Keratinocyte (primary cell): ENCODE results near the gene MYL7. TPM values are rescaled to one million over a fixed set of nuclear protein-coding genes. Genes with fewer than 3 reads are reported as not detected.

Experiments used
- DNase-seq: peaks from one replicate; pipeline ENCODE4 v3.0.0-alpha.2; 2011; ENCODE audit warnings: low read depth, missing footprints, low spot score
- FAIRE-seq: peaks from 2 replicates; lab custom pipeline; 2011; peaks lifted over from hg19 to GRCh38; lab: Jason Lieb, UNC
- H2AFZ ChIP-seq: 2 replicates; pipeline ENCODE4 v1.6.0; 2012; ENCODE audit warnings: low read length, control low read depth, inconsistent platforms; ENCODE audit not compliant: control insufficient read depth
- H3K27ac ChIP-seq: 2 replicates; pipeline ENCODE4 v1.5.1; 2011; ENCODE audit warnings: low read length; ENCODE audit not compliant: control insufficient read depth, insufficient read depth
- H3K27me3 ChIP-seq: 3 replicates; pipeline ENCODE4 v1.6.0; 2011; ENCODE audit warnings: low read length; ENCODE audit not compliant: control insufficient read depth, insufficient read depth; ENCODE audit errors: extremely low read depth
- H3K36me3 ChIP-seq, 2 experiments: 2 replicates in 1 of 2; 3 replicates in 1 of 2; pipeline ENCODE4 v1.5.1; 2011; ENCODE audit warnings: low read length in 2 of 2, mild to moderate bottlenecking in 1 of 2; ENCODE audit not compliant: control insufficient read depth in 2 of 2, insufficient read depth in 2 of 2; ENCODE audit errors: extremely low read depth in 1 of 2
- H3K4me1 ChIP-seq: 3 replicates; pipeline ENCODE4 v1.5.1; 2011; ENCODE audit warnings: low read length; ENCODE audit not compliant: control insufficient read depth, insufficient read depth; ENCODE audit errors: extremely low read depth
- H3K4me2 ChIP-seq: 3 replicates; pipeline ENCODE4 v1.6.0; 2011; ENCODE audit warnings: low read depth, low read length; ENCODE audit not compliant: control insufficient read depth, insufficient read depth; ENCODE audit errors: extremely low read depth
- H3K4me3 ChIP-seq, 3 experiments: fragments of 200-600 bp in 1 of 3; sonication (generic) in 1 of 3; 2 replicates in 2 of 3; 3 replicates in 1 of 3; pipeline ENCODE4 v1.5.1; 2011 to 2016; ENCODE audit warnings: low read length in 3 of 3, mild to moderate bottlenecking in 3 of 3, control low read depth in 2 of 3, inconsistent platforms in 1 of 3, low read depth in 1 of 3, mixed read lengths in 1 of 3, mixed run types in 1 of 3, moderate library complexity in 1 of 3; ENCODE audit not compliant: control insufficient read depth in 2 of 3, insufficient read depth in 2 of 3; ENCODE audit errors: extremely low read depth in 1 of 3
- H3K79me2 ChIP-seq: 2 replicates; pipeline ENCODE4 v1.6.0; 2012; ENCODE audit warnings: low read length; ENCODE audit not compliant: control insufficient read depth, insufficient read depth
- H3K9ac ChIP-seq: 3 replicates; pipeline ENCODE4 v1.6.0; 2011; ENCODE audit warnings: low read length; ENCODE audit not compliant: control insufficient read depth, insufficient read depth; ENCODE audit errors: extremely low read depth
- H3K9me1 ChIP-seq: 3 replicates; pipeline ENCODE4 v1.6.0; 2011; ENCODE audit warnings: low read length; ENCODE audit not compliant: control insufficient read depth, insufficient read depth; ENCODE audit errors: extremely low read depth
- H3K9me3 ChIP-seq: 2 replicates; pipeline ENCODE4 v1.5.1; 2012; ENCODE audit warnings: low read depth, low read length; ENCODE audit not compliant: control insufficient read depth
- H4K20me1 ChIP-seq: 3 replicates; pipeline ENCODE4 v1.6.0; 2011; ENCODE audit warnings: low read length; ENCODE audit not compliant: control insufficient read depth, insufficient read depth; ENCODE audit errors: extremely low read depth
- EZH2 ChIP-seq: IDR thresholded peaks from one replicate; pipeline ENCODE4 v1.6.1; 2012; ENCODE audit warnings: inconsistent platforms, mild to moderate bottlenecking, low read length, moderate library complexity
- dilution Hi-C: fragments of 300-500 bp; cut with MboI; formaldehyde crosslinking; loops from one replicate; pipeline ENCODE4 v1.7.0; 2020; ENCODE audit warnings: low sequenced_read_pairs; ENCODE audit not compliant: extremely low pct_ligation_motif_present
- polyA plus RNA-seq, 5 experiments: library from polyadenylated mRNA; depleted of rRNA in 3 of 5; stranded (reverse) in 3 of 5; stranded (forward) in 1 of 5; unstranded in 1 of 5; fragments of >200 nt; gene quantifications; 1 replicate in 1 of 5; 2 replicates in 3 of 5; 3 replicates in 1 of 5; pipeline versions ENCODE4 v1.2.1 to v1.2.3, GENCODE V29; 2011 to 2012; ENCODE audit warnings: missing spikeins in 2 of 5, low read depth in 1 of 5, low replicate concordance in 1 of 5
- TF ChIP-seq, protein P1 (sequence below), 3 experiments: IDR thresholded peaks in 1 of 3; conservative IDR thresholded peaks in 1 of 3; optimal IDR thresholded peaks in 1 of 3; 2 replicates in 2 of 3; 3 replicates in 1 of 3; pipeline versions ENCODE3 to v1.5.1; 2011; ENCODE audit warnings: low read length in 3 of 3, mild to moderate bottlenecking in 3 of 3, moderate library complexity in 2 of 3, control low read depth in 1 of 3, inconsistent platforms in 1 of 3; ENCODE audit not compliant: insufficient read depth in 2 of 3; ENCODE audit errors: extremely low read depth in 1 of 3

The MYL7 gene
- polyA plus RNA-seq, 1 donor (not counting 4 experiments of a cell fraction or from before 2014, with no cell fraction given), result 0.59 TPM

DNA sequence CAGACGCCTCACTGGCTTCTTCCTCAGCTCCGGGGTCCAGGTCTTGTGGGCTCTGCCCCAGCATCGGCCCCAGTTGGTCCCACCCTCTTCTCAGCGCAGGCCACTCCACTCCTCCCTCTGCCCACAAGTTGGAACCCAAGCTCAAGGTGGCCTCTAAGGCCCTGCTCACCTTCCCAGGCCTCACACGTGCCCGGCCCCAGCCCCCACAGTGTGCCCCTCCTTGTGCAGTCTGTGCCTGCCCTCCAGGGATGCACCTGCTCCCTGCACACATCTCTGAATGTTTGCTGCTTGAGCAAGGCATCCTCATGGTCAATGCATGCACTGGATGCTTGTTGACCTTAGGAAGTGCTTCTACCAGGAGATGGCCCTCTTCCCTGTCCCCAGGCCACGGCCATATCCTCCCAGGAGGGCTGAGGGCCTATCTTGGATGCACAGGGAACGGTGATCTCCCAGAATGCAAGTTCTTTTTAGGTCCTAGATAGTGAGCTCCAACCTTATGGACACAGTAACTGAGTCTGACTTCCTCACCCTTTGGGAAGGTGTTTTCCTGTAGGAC is 44.7 kb downstream of the MYL7 start:
- dilution Hi-C loops, result no loop called here

DNA sequence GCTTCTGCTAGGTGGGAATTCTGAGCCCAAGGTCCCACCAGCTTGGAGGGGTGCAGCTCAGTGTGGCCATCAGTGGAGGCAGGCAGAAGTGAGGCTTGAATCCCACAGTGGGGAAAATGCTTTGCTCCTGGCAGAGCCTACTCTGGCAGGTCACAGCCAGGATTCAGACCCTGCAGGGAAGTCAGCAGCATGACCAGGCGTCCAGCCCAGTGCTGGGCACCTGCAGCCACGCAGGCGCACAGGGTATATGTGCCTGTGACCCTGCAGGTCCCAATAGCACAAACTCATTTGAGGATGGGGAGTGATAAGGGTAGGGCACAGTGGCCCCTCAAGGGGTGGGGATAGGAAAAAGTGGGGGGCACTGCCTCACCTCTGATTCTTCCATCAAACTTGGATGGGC is 45.4 kb downstream of the MYL7 start:
- Histone ChIP-seq H3K36me3 (no peaks in the 10 kb centered on the region), H3K4me1 (no peaks in the 10 kb centered on the region), H3K79me2 (no peaks in the 10 kb centered on the region), H3K4me3 (no peak overlapping the region), H3K27me3 (no peaks in the 10 kb centered on the region), H3K9ac (no peak overlapping the region), H2AFZ (no peak overlapping the region), H3K9me3 (no peaks in the 10 kb centered on the region), H4K20me1 (no peaks in the 10 kb centered on the region), H3K9me1 (no peaks in the 10 kb centered on the region), H3K4me2 (no peak overlapping the region), H3K27ac (no peak overlapping the region)
- FAIRE-seq (no peak), DNase-seq (no peak)
- dilution Hi-C loops, result no loop called here
- TF ChIP-seq, protein P1, sequence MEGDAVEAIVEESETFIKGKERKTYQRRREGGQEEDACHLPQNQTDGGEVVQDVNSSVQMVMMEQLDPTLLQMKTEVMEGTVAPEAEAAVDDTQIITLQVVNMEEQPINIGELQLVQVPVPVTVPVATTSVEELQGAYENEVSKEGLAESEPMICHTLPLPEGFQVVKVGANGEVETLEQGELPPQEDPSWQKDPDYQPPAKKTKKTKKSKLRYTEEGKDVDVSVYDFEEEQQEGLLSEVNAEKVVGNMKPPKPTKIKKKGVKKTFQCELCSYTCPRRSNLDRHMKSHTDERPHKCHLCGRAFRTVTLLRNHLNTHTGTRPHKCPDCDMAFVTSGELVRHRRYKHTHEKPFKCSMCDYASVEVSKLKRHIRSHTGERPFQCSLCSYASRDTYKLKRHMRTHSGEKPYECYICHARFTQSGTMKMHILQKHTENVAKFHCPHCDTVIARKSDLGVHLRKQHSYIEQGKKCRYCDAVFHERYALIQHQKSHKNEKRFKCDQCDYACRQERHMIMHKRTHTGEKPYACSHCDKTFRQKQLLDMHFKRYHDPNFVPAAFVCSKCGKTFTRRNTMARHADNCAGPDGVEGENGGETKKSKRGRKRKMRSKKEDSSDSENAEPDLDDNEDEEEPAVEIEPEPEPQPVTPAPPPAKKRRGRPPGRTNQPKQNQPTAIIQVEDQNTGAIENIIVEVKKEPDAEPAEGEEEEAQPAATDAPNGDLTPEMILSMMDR (optimal IDR thresholded peaks at IDR 0.05 in 1 of 3, IDR thresholded peaks at IDR 0.05 in 1 of 3, conservative IDR thresholded peaks at IDR 0.05 in 1 of 3; ENCODE audit: extremely low read depth in 1 of 3, insufficient read depth in 2 of 3, low read length in 3 of 3), result no peak
- no peak for TF ChIP-seq EZH2

More for the DNA sequence above, 44.7 kb downstream of the MYL7 start:
- FAIRE-seq, result no peak
- Histone ChIP-seq H3K79me2 (no peaks in the 10 kb centered on the region), H3K4me3 (no peak overlapping the region), H3K4me1 (no peaks in the 10 kb centered on the region), H3K36me3 (no peaks in the 10 kb centered on the region), H3K9me3 (no peaks in the 10 kb centered on the region), H2AFZ (no peak overlapping the region), H3K27ac (no peak overlapping the region), H4K20me1 (no peaks in the 10 kb centered on the region), H3K4me2 (no peak overlapping the region), H3K9me1 (no peaks in the 10 kb centered on the region), H3K27me3 (no peaks in the 10 kb centered on the region), H3K9ac (no peak overlapping the region)
- DNase-seq, result no peak
- TF ChIP-seq, protein P1 (optimal IDR thresholded peaks at IDR 0.05 in 1 of 3, IDR thresholded peaks at IDR 0.05 in 1 of 3, conservative IDR thresholded peaks at IDR 0.05 in 1 of 3; ENCODE audit: extremely low read depth in 1 of 3, insufficient read depth in 2 of 3, low read length in 3 of 3), result no peak
- TF ChIP-seq EZH2, result no peak
